HG03558 (cell line): ENCODE measurements around the gene AKT1S1.
A peak's percentile ranks its signal among the peaks of the same experiment; 100 is the strongest.

Experiments
- ATAC-seq: cut with Tn5 transposase; IDR thresholded peaks from one replicate; pipeline ENCODE4 v1.9.1; 2021; ENCODE audit warnings: moderate number of reproducible peaks; ENCODE audit not compliant: unreplicated experiment; ENCODE audit errors: extremely low read depth

Gene AKT1S1

DNA sequence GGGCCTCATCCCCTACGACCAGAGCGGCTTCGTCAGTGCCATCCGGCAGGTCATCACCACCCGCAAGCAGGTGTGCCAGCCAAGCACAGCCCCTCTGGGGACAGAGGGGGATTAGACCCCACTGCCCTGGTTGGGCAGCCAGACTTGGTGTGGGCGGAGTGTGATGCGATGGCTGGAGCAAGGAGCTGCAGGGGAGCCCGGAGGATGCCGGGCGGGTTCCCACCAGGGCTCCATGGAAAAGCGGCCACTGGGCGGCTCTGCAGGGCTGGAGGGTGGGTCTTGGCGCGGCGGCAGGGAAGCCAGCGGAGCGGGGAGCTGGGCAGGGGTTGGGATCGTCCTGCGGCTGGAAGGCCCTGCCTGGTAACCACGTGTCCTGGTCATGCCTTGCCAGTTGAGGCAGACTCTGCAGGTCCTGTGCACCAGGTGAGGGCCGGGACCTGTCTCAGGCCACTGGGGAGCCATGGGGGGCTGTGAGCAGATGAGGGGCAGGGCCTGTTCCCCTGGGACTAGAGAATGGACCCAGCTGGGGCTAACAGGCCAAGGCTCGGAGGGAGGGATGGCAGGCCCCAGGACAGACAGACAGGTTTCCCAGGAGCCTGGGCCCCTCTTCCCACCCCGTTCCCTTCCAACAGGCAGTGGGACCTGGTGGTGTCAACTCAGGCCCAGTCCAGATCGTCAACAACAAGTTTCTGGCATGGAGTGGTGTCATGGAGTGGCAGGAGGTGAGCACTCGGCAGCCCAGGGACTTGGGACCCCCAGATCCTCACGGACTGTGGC lies 19.9 kb downstream of the AKT1S1 start:
- no peak for ATAC-seq

GRCh38 chr19:49856574-49857021 lies 20.6 kb downstream of the AKT1S1 start:
- no peak for ATAC-seq

GRCh38 chr19:49855676-49856573 lies 21.2 kb downstream of the AKT1S1 start:
- ATAC-seq, result no peak

DNA sequence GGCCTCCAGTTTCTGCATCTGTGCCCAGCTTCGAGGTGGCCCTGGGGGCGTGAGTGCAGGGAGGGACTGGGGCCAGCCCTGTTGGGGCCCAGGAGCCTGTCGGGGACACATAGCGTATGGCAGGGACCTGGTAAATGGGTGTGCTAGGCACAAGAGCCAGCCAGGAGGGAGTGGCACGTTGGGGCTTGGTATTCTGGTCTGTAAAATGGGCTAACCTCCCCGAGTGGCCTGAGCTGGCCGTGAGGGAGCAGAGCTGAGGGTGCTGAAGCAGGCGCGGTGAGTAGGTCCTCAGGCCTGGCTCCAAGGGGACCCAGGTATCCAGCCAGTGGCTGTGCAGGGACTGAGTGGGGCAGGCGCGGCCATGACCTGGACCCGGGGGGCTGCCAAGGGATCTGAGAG lies 21.9 kb downstream of the AKT1S1 start:
- no peak for ATAC-seq

DNA sequence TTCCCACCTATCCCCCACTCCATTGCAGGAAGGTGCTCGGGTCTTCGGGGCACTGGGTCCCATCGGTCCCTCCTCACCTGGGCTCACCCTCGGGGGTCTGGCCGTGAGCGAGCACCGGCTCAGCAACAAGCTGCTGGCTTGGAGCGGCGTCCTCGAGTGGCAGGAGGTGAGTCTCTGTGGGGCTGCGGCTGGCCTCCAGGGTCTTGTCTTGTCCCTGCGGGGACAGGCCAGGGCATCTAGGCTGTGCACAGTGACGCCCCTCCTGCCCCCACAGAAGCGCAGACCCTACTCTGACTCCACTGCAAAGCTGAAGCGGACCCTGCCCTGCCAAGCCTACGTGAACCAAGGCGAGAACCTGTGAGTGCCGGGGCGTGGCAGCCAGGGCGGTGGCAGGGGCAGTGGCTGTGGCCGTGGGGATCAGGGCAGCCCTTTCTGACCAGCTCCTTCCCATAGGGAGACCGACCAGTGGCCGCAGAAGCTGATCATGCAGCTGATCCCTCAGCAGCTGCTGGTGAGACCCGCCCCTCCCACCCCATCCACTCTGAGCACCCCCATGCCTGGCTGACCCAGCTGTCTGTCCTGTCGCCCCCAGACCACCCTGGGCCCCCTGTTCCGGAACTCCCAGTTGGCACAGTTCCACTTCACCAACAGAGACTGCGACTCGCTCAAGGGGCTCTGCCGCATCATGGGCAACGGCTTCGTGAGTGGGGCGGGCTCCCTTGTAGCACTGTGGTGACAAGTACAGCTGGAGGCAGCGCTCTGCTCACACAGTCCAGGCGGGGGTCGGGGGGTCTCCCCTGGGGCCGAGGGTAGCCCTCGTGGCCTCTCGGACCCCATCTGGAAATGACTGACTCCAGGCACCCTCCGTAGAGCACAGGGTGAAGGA lies 22.5 kb downstream of the AKT1S1 start:
- ATAC-seq, result no peak

DNA sequence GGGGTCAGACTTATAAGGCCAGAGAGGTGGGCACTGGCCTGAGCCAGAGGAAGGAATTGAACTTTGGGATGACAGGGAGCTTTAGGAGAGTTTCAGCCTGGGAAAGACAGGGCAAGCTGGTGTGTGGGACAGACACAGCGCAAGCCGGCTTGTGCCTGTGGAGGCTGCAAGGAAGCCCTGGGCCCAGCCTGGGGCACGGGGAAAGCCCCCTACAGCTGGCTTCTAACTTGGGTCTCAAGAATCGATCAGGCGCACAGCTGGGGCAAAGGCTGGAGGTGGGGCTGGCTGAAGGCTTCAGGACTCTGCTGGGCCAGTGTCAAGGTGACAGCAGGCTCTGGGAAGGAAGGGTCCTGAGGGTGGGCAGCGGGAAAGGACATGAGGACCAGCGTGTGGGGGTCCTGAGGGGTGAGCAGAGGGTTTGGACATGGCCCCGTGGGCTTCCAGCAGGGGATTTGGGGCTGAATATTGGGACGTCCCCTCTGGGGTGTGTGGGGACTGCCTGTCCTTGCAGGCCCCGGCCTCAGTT lies 23.2 kb downstream of the AKT1S1 start:
- ATAC-seq, result no peak

- ATAC-seq, result no peak
Observed at GRCh38 chr19:49852631-49853126, 24.5 kb downstream of the AKT1S1 start.

- no peak for ATAC-seq
Observed at GRCh38 chr19:49851456-49852259, 25.5 kb downstream of the AKT1S1 start.

DNA sequence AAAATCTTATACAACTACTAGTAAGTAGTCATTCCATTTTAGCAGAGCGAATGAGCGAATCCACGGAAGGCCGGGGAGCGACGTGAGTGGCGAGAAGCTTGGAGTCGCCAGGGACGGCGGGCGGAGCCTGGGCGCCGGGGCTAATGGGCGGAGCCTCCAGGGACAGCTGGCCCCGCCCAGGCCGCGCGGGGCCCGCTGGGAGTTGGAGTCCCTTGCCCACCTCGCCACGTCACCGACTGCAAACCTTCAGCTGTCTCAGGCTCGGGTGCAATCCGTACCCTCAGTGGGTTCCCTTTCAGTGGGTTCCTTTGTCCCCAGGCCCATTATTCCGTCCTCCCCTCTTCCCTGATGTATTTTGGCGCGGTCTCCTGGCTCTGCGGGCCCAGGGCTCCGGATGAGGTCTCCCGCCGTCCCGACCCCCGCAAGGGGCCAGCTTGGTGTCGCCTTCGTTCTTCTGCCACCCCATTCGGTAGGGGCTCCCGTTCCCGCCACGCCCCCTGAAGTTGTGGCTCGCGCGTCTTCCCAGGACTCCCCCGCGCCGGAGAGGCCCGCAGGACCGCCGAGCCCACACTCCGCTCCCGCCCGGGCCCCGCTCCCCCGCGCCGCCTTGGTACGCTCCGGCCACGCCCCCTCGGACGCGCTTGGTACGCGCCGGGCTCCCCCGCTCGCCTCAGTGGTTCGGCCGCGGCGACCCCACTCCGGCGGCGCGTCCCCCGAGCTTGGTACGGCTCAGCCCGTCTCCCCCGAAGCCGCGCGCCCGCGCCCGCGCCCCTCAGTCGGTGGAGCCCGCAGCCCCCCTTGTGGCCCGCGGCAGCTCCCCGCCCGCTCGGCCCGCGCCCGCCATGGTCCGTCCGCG lies 26.4 kb downstream of the AKT1S1 start, which contains the start of gene PTOV1:
Gene PTOV1 (plus strand): TSS at position 673 of the 856 bp plus-strand sequence.
- peak; percentile 32 for ATAC-seq

GRCh38 chr19:49850221-49850486 lies 27.0 kb downstream of the AKT1S1 start:
- ATAC-seq, result no peak

- ATAC-seq, result no peak
Observed at GRCh38 chr19:49849433-49850220, 27.5 kb downstream of the AKT1S1 start.

GRCh38 chr19:49848938-49849337 lies 28.2 kb downstream of the AKT1S1 start:
- ATAC-seq, result no peak

DNA sequence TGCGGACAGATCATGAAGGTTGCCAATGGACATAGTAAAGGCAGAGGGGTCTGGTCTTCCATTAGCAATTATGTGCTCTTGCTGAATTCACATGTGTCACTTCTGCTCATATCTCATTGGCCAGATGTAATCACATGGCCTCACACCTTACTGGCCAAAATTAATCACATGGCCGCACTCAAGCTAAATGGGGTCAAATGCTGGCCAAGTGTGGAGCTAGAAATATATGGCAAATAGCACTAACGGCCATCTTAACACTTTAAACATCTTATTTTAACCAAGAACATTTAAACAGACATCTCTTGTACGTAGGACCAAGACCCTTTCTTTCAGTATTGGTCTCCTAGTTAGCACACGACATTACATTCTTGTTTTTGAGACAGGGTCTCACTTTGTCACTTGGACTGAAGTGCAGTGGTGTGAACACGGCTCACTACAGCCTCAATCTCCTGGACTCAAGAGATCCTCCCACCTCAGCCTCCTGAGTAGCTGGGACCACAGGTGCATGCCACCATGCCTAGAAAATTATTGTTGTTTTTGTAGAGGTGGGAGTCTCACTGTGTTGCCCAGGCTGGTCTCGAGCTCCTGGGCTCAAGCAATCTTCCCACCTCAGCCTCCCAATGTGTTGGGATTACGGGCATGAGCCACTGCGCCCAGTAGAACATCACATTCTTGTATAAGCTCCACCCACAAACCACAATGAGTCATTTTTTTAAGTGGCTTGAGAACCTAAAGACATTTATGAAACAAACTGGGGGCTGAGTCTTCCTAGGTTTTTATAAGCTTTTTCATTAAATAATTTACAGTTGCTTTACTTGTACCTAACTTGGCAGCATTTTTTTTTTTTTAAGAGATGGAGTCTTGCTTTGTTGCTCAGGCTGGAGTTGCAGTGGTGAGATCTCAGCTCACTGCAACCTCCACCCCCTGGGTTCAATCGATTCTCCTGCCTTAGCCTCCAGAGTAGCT lies 29.1 kb downstream of the AKT1S1 start:
- no peak for ATAC-seq

DNA sequence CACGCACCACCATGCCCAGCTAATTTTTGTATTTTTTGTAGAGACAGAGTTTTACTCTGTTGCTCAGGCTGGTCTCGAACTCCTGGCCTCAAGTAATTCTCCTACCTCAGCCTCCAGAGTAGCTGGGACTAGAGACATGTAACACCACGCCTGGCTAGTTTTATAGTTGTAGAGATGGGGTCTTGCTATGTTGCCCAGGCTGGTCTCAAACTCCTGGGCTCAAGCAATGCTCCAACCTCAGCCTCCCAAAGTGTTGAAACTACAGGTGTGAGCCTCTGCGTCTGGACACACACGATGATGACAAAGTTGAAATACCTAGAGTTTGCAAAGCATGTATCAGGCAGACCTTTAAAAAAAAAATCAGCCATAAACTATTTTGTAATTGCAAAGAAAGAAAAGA lies 30.7 kb downstream of the AKT1S1 start:
- ATAC-seq, result no peak

GRCh38 chr19:49845414-49845813 lies 31.7 kb downstream of the AKT1S1 start:
- no peak for ATAC-seq
